ENCODE results near the gene TRPV4.

Gene TRPV4

GRCh38 chr12:109804820-109805761 is 28.1 kb downstream of the TRPV4 start:
- peak; percentile 69 for DNase-seq

- DNase-seq: no peak
Observed at GRCh38 chr12:109803678-109804077, 29.5 kb downstream of the TRPV4 start.

GRCh38 chr12:109802828-109803227 is 30.4 kb downstream of the TRPV4 start:
- DNase-seq: no peak

- DNase-seq: no peak
Observed at GRCh38 chr12:109800536-109800935, 32.7 kb downstream of the TRPV4 start.

GRCh38 chr12:109798691-109799090 is 34.5 kb downstream of the TRPV4 start:
- no peak for DNase-seq

GRCh38 chr12:109797905-109798669 is 35.1 kb downstream of the TRPV4 start:
- no peak for DNase-seq

GRCh38 chr12:109796057-109796456 is 37.1 kb downstream of the TRPV4 start:
- DNase-seq: no peak

GRCh38 chr12:109795023-109795422 is 38.2 kb downstream of the TRPV4 start:
- no peak for DNase-seq

GRCh38 chr12:109793826-109794501 is 39.2 kb downstream of the TRPV4 start:
- DNase-seq: no peak

- no peak for DNase-seq
Observed at GRCh38 chr12:109793411-109793810, 39.8 kb downstream of the TRPV4 start.

- no peak for DNase-seq
Observed at GRCh38 chr12:109792992-109793391, 40.2 kb downstream of the TRPV4 start.

GRCh38 chr12:109789526-109790048 is 43.6 kb downstream of the TRPV4 start:
- DNase-seq: no peak

GRCh38 chr12:109786799-109787198 is 46.4 kb downstream of the TRPV4 start:
- no peak for DNase-seq

- DNase-seq: no peak
Observed at GRCh38 chr12:109785854-109786253, 47.3 kb downstream of the TRPV4 start.

- no peak for DNase-seq
Observed at GRCh38 chr12:109783965-109784244, 49.3 kb downstream of the TRPV4 start.

- DNase-seq: no peak
Observed at GRCh38 chr12:109783135-109783964, 49.8 kb downstream of the TRPV4 start.

- DNase-seq: no peak
Observed at GRCh38 chr12:109782326-109782703, 50.9 kb downstream of the TRPV4 start.

GRCh38 chr12:109781668-109782325 is 51.4 kb downstream of the TRPV4 start:
- no peak for DNase-seq

GRCh38 chr12:109779382-109779781 is 53.8 kb downstream of the TRPV4 start:
- DNase-seq: no peak

GRCh38 chr12:109778684-109779083 is 54.5 kb downstream of the TRPV4 start:
- DNase-seq: no peak

GRCh38 chr12:109777544-109777943 is 55.7 kb downstream of the TRPV4 start:
- DNase-seq: peak; percentile 56

GRCh38 chr12:109776624-109777023 is 56.6 kb downstream of the TRPV4 start:
- DNase-seq: no peak

Data from stimulated activated CD4-positive, alpha-beta T cell treated with anti-CD3 and anti-CD28 coated beads, Interleukin-15, amount 100 ng/mL, for 24 hours (primary cell).